OCI-LY1 (cell line): Measurements from ENCODE around the gene CMTM4.

Experiments
- H2AFZ ChIP-seq: fragments of 200-600 bp; sonication (generic), shearing (Covaris generic); 2 replicates; pipeline ENCODE4 v1.6.0; 2014; ENCODE audit warnings: antibody characterized with exemption, mild to moderate bottlenecking, low read length
- H3F3A ChIP-seq: fragments of 200-600 bp; sonication (generic), shearing (Covaris generic); 2 replicates; pipeline ENCODE4 v1.6.0; 2014; ENCODE audit warnings: mild to moderate bottlenecking, antibody characterized with exemption, low read length, moderate library complexity; ENCODE audit not compliant: insufficient read depth
- H3K27ac ChIP-seq: fragments of 200-600 bp; sonication (generic); 2 replicates; pipeline ENCODE4 v1.5.1; 2014; ENCODE audit warnings: low read length, mixed run types, mild to moderate bottlenecking, low read depth; ENCODE audit not compliant: poor library complexity, severe bottlenecking
- H3K27me3 ChIP-seq: fragments of 200-600 bp; sonication (generic); 2 replicates; pipeline ENCODE4 v1.6.0; 2014; ENCODE audit warnings: antibody characterized with exemption, mild to moderate bottlenecking, low read length, moderate library complexity; ENCODE audit not compliant: insufficient read depth
- H3K36me3 ChIP-seq: fragments of 200-600 bp; sonication (generic); 2 replicates; pipeline ENCODE4 v1.6.1; 2014; ENCODE audit warnings: mild to moderate bottlenecking, antibody characterized with exemption, low read length, moderate library complexity, mixed read lengths; ENCODE audit not compliant: insufficient read depth
- H3K4me1 ChIP-seq: fragments of 200-600 bp; sonication (generic); 2 replicates; pipeline ENCODE4 v1.5.1; 2014; ENCODE audit warnings: mild to moderate bottlenecking, low read length, moderate library complexity; ENCODE audit not compliant: insufficient read depth, severe bottlenecking
- H3K4me2 ChIP-seq: fragments of 200-600 bp; sonication (generic), shearing (Covaris generic); 2 replicates; pipeline ENCODE4 v1.6.1; 2014; ENCODE audit warnings: low read length
- H3K4me3 ChIP-seq: fragments of 200-600 bp; sonication (generic); 2 replicates; pipeline ENCODE4 v1.5.1; 2014; ENCODE audit warnings: low read length, low read depth, mild to moderate bottlenecking, mixed read lengths; ENCODE audit not compliant: poor library complexity, severe bottlenecking
- H3K79me2 ChIP-seq: fragments of 200-600 bp; shearing (Covaris generic); 2 replicates; pipeline ENCODE4 v1.6.1; 2016; ENCODE audit warnings: mixed run types, low read length, mixed read lengths; ENCODE audit not compliant: insufficient read depth
- H3K9ac ChIP-seq: fragments of 200-600 bp; sonication (generic), shearing (Covaris generic); 2 replicates; pipeline ENCODE4 v1.6.1; 2014; ENCODE audit warnings: mild to moderate bottlenecking, low read length, mixed read lengths
- H3K9me2 ChIP-seq: fragments of 200-600 bp; sonication (generic), shearing (Covaris generic); 2 replicates; pipeline ENCODE4 v1.6.1; 2014; ENCODE audit warnings: low read depth, mild to moderate bottlenecking, low read length, mixed read lengths
- H3K9me3 ChIP-seq: fragments of 200-600 bp; shearing (Covaris generic); 2 replicates; pipeline ENCODE4 v1.6.1; 2014; ENCODE audit warnings: low read length, mixed read lengths
- H4K20me1 ChIP-seq: fragments of 200-600 bp; sonication (generic), shearing (Covaris generic); 2 replicates; pipeline ENCODE4 v1.6.0; 2016; ENCODE audit warnings: mild to moderate bottlenecking, low read length; ENCODE audit not compliant: insufficient read depth
- EZH2 ChIP-seq: fragments of 200-600 bp; sonication (generic), shearing (Covaris generic); IDR thresholded peaks from 2 replicates; pipeline ENCODE4 v1.8.0; 2017; ENCODE audit warnings: borderline replicate concordance, mixed run types, mild to moderate bottlenecking, antibody characterized with exemption, low read length, moderate library complexity, mixed read lengths
- TF ChIP-seq, protein P1 (sequence below): fragments of 200-600 bp; sonication (generic), shearing (Covaris generic); IDR thresholded peaks from 2 replicates; pipeline ENCODE4 v1.5.1; 2017; ENCODE audit warnings: mild to moderate bottlenecking, antibody characterized with exemption, low read length, moderate library complexity, mixed read lengths

CMTM4 gene

DNA sequence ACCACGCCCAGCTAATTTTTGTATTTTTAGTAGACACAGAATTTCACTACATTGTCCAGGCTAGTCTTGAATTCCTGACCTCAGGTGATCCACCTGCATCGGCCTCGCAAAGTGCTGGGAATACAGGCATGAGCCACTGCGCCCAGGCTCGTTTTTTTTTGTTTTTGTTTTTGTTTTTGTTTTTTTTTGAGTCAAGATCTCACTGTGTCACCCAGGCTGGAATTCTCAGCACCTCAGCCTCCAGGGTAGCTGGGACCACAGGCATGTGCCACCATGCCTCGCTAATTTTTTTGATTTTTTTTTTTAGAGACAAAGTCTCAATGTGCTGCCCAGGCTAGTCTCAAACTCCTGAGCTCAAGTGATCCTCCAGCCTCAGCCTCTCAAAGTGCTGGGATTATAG is 17.5 kb upstream of the CMTM4 start:
- H3K36me3 ChIP-seq = no peaks in the 10 kb centered on the region
- H3K9me2 ChIP-seq = no peaks in the 10 kb centered on the region
- H2AFZ ChIP-seq = no peak overlapping the region
- no peak for TF ChIP-seq EZH2
- TF ChIP-seq, protein P1, sequence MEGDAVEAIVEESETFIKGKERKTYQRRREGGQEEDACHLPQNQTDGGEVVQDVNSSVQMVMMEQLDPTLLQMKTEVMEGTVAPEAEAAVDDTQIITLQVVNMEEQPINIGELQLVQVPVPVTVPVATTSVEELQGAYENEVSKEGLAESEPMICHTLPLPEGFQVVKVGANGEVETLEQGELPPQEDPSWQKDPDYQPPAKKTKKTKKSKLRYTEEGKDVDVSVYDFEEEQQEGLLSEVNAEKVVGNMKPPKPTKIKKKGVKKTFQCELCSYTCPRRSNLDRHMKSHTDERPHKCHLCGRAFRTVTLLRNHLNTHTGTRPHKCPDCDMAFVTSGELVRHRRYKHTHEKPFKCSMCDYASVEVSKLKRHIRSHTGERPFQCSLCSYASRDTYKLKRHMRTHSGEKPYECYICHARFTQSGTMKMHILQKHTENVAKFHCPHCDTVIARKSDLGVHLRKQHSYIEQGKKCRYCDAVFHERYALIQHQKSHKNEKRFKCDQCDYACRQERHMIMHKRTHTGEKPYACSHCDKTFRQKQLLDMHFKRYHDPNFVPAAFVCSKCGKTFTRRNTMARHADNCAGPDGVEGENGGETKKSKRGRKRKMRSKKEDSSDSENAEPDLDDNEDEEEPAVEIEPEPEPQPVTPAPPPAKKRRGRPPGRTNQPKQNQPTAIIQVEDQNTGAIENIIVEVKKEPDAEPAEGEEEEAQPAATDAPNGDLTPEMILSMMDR = no peak
- no peaks in the 10 kb centered on the region for H3F3A ChIP-seq
- no peaks in the 10 kb centered on the region for H3K9me3 ChIP-seq
- no peaks in the 10 kb centered on the region for H3K4me1 ChIP-seq
- H3K9ac ChIP-seq = no peak overlapping the region
- H3K4me3 ChIP-seq = no peak overlapping the region
- H3K79me2 ChIP-seq = no peaks in the 10 kb centered on the region
- no peak overlapping the region for H3K4me2 ChIP-seq
- no peaks in the 10 kb centered on the region for H4K20me1 ChIP-seq
- no peaks in the 10 kb centered on the region; the same call in 1 of the 2 replicates for H3K27me3 ChIP-seq
- H3K27ac ChIP-seq = no peak overlapping the region

DNA sequence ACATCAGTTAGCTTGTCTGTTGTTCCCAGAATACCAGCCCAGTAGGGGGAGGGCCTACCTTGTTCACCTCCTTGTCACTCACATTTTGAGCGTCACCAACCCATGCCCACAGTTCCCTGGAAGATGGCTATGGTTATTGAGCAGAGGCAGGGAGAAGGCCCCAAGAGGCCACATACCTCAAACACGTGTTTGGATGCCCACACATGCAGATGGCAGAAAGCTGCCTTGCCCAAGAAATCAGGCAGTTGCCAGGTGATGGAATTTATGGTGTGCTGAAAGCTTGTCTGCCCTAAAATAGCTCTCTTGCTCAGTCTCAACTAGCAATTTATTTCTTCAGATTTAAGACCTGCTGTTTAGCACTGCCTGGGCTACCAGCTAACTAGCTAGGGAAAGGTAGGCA is 16.5 kb upstream of the CMTM4 start:
- Histone ChIP-seq H3K4me3 (no peak overlapping the region), H3K79me2 (no peaks in the 10 kb centered on the region), H3K36me3 (no peaks in the 10 kb centered on the region), H3K9me2 (no peaks in the 10 kb centered on the region), H2AFZ (no peak overlapping the region), H3K27ac (no peak overlapping the region), H3K9me3 (no peaks in the 10 kb centered on the region), H3F3A (no peaks in the 10 kb centered on the region), H4K20me1 (no peaks in the 10 kb centered on the region), H3K27me3 (no peaks in the 10 kb centered on the region; the same call in 1 of the 2 replicates), H3K4me1 (no peaks in the 10 kb centered on the region), H3K9ac (no peak overlapping the region), H3K4me2 (no peak overlapping the region)
- TF ChIP-seq EZH2 = no peak
- TF ChIP-seq, protein P1 = no peak

DNA sequence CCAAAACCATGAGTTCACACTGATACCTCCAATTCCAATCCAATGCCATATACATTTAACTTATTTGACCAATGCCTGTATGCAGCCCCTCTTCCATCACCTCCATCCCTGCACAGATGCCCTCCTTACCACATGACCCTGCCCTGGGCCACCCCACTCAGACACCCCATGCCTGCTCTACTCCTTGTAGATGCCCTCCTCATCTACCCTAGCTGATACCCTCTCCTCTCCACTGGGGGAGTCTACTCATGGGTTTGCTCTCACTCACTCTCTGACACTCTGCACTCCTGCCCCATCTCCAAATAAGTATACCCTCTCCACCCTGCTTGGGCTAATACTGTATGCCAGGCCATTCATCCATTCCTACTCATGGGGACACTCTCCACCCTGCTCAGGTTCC is 16.0 kb upstream of the CMTM4 start:
- H3K27me3 ChIP-seq = no peaks in the 10 kb centered on the region; the same call in 1 of the 2 replicates
- TF ChIP-seq, protein P1 = no peak
- no peak for TF ChIP-seq EZH2

More for the DNA sequence above, 16.0 kb upstream of the CMTM4 start:
- Histone ChIP-seq H2AFZ (no peak overlapping the region), H3K27ac (no peak overlapping the region), H3F3A (no peaks in the 10 kb centered on the region), H3K4me2 (no peak overlapping the region), H3K9ac (no peak overlapping the region), H3K36me3 (no peaks in the 10 kb centered on the region), H3K9me2 (no peaks in the 10 kb centered on the region), H4K20me1 (no peaks in the 10 kb centered on the region), H3K9me3 (no peaks in the 10 kb centered on the region), H3K79me2 (no peaks in the 10 kb centered on the region), H3K4me1 (no peaks in the 10 kb centered on the region), H3K4me3 (no peak overlapping the region)
